Smooth muscle cell (in vitro differentiated cells): ENCODE results near the gene TNNC1. TPM values are rescaled to one million over a fixed set of nuclear protein-coding genes. Genes with fewer than 3 reads are reported as not detected.

Experiments
- DNase-seq: peaks from one replicate; lab custom pipeline; 2025; ENCODE audit not compliant: unreplicated experiment; lab: John Stamatoyannopoulos, UW
- H2AFZ ChIP-seq: fragments of 200-600 bp; sonication (generic); 2 replicates; pipeline ENCODE4 v1.6.0; 2016; ENCODE audit warnings: antibody characterized with exemption, low read depth, mild to moderate bottlenecking
- H3F3A ChIP-seq: fragments of 200-600 bp; sonication (generic); 2 replicates; pipeline ENCODE4 v1.6.0; 2017; ENCODE audit warnings: antibody characterized with exemption, low read depth
- H3K27ac ChIP-seq: fragments of 200-600 bp; sonication (generic); 2 replicates; pipeline ENCODE4 v1.5.1; 2016; ENCODE audit warnings: low read depth, mild to moderate bottlenecking
- H3K27me3 ChIP-seq: fragments of 200-600 bp; sonication (generic); 2 replicates; pipeline ENCODE4 v1.6.1; 2016; ENCODE audit warnings: low read depth, mild to moderate bottlenecking
- H3K36me3 ChIP-seq: fragments of 200-600 bp; sonication (generic); 2 replicates; pipeline ENCODE4 v1.5.1; 2016; ENCODE audit warnings: low read depth
- H3K4me1 ChIP-seq: fragments of 200-600 bp; sonication (generic); 2 replicates; pipeline ENCODE4 v1.5.1; 2016; ENCODE audit warnings: low read depth
- H3K4me2 ChIP-seq: fragments of 200-600 bp; sonication (generic); 2 replicates; pipeline ENCODE4 v1.6.0; 2016; ENCODE audit warnings: mild to moderate bottlenecking
- H3K4me3 ChIP-seq: fragments of 200-600 bp; sonication (generic); 2 replicates; pipeline ENCODE4 v1.5.1; 2016; ENCODE audit warnings: mild to moderate bottlenecking
- H3K79me2 ChIP-seq: fragments of 200-600 bp; sonication (generic); 2 replicates; pipeline ENCODE4 v1.6.0; 2016; ENCODE audit warnings: low read depth, mild to moderate bottlenecking
- H3K9ac ChIP-seq: fragments of 200-600 bp; sonication (generic); 2 replicates; pipeline ENCODE4 v1.6.0; 2016; ENCODE audit warnings: low read depth
- H3K9me3 ChIP-seq: fragments of 200-600 bp; sonication (generic); replicated peaks from 2 replicates; pipeline ENCODE4 v1.5.1; 2016; ENCODE audit warnings: low read depth
- H4K20me1 ChIP-seq: fragments of 200-600 bp; sonication (generic); 2 replicates; pipeline ENCODE4 v1.6.0; 2016; ENCODE audit warnings: low read depth
- CTCF ChIP-seq: fragments of 200-600 bp; sonication (generic); IDR thresholded peaks from 2 replicates; pipeline ENCODE4 v1.5.1; 2017; ENCODE audit warnings: borderline replicate concordance, mild to moderate bottlenecking, antibody characterized with exemption; ENCODE audit not compliant: insufficient read depth, poor library complexity, severe bottlenecking
- WGBS: methylation state at CpG from one replicate; pipeline ENCODE4 v1.1.7; 2016; ENCODE audit warnings: low lambda C conversion rate; 5-methylcytosine and 5-hydroxymethylcytosine counted together
- polyA plus RNA-seq: library from polyadenylated mRNA; unstranded; fragments of >200 nt; fragmentation: Nextera tagmentation; extraction: Ambion mirVana; gene quantifications from 2 replicates; pipeline ENCODE4 v1.2.1, GENCODE V29; 2016
- total RNA-seq: library from RNA; depleted of rRNA; stranded (reverse); fragments of >200 nt; gene quantifications from 2 replicates; pipeline ENCODE4 v1.2.3, GENCODE V29; 2014

TNNC1 gene
- total and polyA plus RNA-seq, 2 experiments from 2014 or later = 5.1 to 5.9 TPM

GRCh38 chr3:52479037-52479876 lies 25.4 kb upstream of the TNNC1 start:
- H3K79me2 ChIP-seq = no peaks in the 10 kb centered on the region
- no peak overlapping the region for H3K9ac ChIP-seq
- H3K36me3 ChIP-seq = peaks cover 4% of the 10 kb centered on the region
- H3K27me3 ChIP-seq = no peaks in the 10 kb centered on the region
- DNase-seq = no peak
- H3K27ac ChIP-seq = no peak overlapping the region
- no peak overlapping the region for H2AFZ ChIP-seq
- H3K9me3 ChIP-seq = no peaks in the 10 kb centered on the region
- H4K20me1 ChIP-seq = peaks cover 35% of the 10 kb centered on the region
- no peaks in the 10 kb centered on the region for H3K4me1 ChIP-seq
- H3K4me3 ChIP-seq = no peak overlapping the region
- no peak overlapping the region for H3K4me2 ChIP-seq
- TF ChIP-seq CTCF = no peak
- 98% methylated on average over 7 of the region's 7 CpGs for WGBS
- peaks cover 7% of the 10 kb centered on the region for H3F3A ChIP-seq

- no peaks in the 10 kb centered on the region for H3K9me3 ChIP-seq
These were observed 23.9 kb upstream of the TNNC1 start for GRCh38 chr3:52477796-52478095.

GRCh38 chr3:52477076-52477795 lies 23.4 kb upstream of the TNNC1 start:
- H3K4me3 ChIP-seq = no peak overlapping the region
- TF ChIP-seq CTCF = no peak

More at GRCh38 chr3:52477796-52478095, 23.9 kb upstream of the TNNC1 start:
- Histone ChIP-seq H4K20me1 (peaks cover 34% of the 10 kb centered on the region), H3K4me2 (no peak overlapping the region), H3K4me1 (no peaks in the 10 kb centered on the region), H3K27me3 (no peaks in the 10 kb centered on the region), H3K27ac (no peak overlapping the region), H3K36me3 (peaks cover 4% of the 10 kb centered on the region), H2AFZ (no peak overlapping the region), H3K79me2 (no peaks in the 10 kb centered on the region), H3K4me3 (no peak overlapping the region), H3K9ac (no peak overlapping the region), H3F3A (peaks cover under 1% of the 10 kb centered on the region)
- TF ChIP-seq CTCF = no peak
- WGBS = 96% methylated on average over 6 of the region's 6 CpGs
- DNase-seq = no peak

More at GRCh38 chr3:52477076-52477795, 23.4 kb upstream of the TNNC1 start:
- peaks cover 35% of the 10 kb centered on the region for H4K20me1 ChIP-seq
- no peaks in the 10 kb centered on the region for H3F3A ChIP-seq
- H3K4me1 ChIP-seq = no peaks in the 10 kb centered on the region
- no peak overlapping the region for H3K27ac ChIP-seq
- DNase-seq = no peak
- H3K36me3 ChIP-seq = peaks cover 4% of the 10 kb centered on the region
- H3K79me2 ChIP-seq = no peaks in the 10 kb centered on the region
- no peaks in the 10 kb centered on the region for H3K27me3 ChIP-seq
- no peaks in the 10 kb centered on the region for H3K9me3 ChIP-seq
- no peak overlapping the region for H3K4me2 ChIP-seq
- no peak overlapping the region for H2AFZ ChIP-seq
- no peak overlapping the region for H3K9ac ChIP-seq
- WGBS = 98% methylated on average over 16 of the region's 16 CpGs
